ENCODE data around the gene TRIP12.
"Not testable (repeated sequence)": the region's sequence is repeated elsewhere in the genome, so short reads cannot be mapped to it uniquely, and the experiment has no call there.

The TRIP12 gene

GRCh38 chr2:229757462-229757861, 164.3 kb downstream of the TRIP12 start:
- DNase-seq, result not testable (repeated sequence)

DNA sequence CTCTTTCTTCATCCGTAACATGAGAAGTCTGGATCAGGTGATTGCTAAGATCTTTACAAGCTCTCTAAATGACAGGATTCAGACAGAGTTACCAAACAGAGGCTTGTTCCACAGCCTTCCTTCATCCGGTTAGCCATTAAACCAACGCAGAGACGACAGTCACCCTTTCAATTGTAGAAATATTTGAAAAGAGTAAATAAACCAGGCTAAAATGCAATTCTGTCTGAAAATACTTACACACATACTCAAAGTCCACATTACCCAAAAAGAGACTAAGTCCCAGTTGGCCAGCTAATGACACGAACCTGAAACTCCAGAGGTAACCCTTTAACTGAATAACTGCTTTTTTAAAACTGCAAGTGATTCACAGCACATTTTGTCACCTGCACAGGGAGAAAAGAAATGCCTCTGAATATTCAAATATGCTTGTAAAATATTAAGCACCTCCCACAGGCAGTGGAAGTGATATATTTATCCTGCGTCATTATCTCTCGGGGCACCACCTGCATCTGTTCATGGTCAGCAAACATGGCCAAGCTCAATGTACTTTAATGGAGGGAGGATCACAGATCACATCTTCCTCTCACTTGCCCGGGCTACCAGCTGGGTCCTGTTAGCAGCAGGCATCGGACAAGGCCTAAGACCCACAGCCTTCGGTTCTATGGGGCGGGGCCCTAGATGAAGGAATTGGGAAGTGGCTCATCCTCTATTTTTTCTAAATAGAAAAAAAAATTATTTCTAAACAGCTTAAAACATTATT, 168.7 kb downstream of the TRIP12 start:
- no peak for DNase-seq

DNA sequence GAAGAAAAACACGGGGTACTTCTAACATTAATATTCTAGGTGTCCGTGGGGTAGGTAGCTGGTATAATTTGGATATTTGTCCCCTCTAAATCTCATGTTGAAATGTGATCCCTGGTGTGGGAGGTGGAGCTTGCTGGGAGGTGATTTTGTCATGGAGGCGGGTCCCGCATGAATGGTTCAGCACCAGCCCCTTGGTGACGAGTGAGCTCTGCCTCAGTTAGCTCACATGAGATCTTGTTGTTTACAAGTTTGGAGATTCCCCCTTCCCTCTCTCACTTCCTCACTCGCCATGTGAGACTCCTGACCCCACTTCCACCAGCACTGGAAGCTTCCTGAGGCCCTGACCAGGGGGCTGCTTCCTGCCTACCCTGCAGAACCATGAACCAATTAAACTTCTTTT, 172.0 kb downstream of the TRIP12 start:
- DNase-seq, result no peak

DNA sequence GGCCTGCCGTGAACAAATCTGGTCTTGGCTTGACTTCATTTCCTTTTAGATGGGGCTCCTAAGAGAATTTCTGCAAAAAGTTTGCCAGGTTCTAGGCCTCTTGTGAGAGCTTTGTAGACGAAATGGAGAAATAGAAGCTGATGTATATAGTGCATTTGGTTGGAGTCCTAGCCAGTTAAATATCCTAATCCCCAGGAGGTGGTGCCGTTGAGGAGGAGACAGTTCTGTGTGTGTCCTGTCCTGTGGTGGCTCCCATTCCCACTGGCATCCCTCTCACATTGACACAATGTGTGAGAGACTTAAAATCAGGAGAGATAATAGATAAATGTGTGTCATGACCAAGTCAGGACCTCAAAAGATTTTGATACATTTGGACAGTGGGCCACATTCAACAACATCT, 172.9 kb downstream of the TRIP12 start:
- no peak for DNase-seq

GRCh38 chr2:229742691-229743090, 179.1 kb downstream of the TRIP12 start:
- not testable (repeated sequence) for DNase-seq

DNA sequence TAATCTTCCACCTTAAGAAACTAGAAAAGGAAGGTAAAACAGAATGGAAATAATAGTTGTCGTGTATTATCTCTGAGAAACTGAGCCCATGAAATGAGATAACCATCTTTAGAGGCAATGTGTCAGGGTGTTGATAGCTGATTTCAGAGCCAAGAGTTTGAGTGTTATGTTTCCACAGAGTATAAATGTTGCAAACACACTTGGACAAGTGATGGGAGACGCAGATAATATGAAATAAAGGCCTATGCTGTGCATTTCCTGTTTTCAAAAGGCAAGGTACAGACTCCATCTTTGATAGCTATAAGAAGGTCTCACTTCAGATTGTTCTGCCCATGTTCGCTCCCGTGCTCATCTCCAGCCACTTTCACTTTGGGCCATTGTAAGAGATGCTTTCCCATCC, 181.5 kb downstream of the TRIP12 start:
- DNase-seq, result no peak

DNA sequence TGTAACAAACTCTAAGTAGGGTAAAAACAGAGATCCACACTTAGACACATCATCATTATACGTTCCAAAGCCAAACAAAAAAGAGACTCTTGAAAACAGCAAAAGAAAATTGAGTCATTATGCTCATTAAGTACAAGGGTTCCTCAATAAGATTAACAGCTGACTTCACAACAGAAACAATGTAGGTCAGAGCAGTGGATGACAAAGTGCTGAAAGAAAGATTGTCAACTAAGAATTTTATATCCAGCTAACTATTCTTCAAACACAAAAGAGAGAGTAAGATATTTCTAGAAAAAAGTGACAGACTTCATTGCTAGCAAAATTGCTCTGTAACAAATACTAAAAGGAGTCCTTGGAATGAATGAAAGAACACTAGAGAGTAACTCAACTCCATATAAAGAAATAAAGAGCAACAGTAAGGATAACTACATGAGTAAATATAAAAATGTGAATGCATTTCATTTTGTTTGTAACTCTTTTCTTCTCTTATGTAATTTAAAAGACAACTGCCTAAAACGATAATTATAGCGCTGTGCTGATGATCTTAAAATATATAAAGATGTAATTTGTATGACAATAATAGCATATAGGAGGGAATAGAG, 183.7 kb downstream of the TRIP12 start:
- no peak for DNase-seq

DNA sequence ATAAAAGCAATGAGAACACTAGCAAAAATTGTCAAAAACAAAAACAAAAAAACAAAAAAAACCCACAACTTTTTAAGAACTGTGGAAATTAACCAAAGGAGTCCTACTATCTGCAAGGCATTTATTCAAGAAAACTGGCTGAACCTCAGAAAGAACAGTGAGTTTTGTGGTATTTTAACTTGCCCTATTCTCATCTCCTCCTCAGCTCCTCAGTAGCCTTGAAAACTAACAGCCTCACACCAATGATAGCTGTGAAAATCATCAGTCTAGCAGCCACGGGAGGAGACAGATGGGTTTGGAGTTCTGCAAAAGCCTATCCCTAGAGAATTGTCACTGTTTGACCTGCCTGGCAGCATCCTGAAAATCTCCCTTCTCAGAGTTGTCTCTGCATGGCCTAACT, 187.4 kb downstream of the TRIP12 start:
- no peak for DNase-seq

DNA sequence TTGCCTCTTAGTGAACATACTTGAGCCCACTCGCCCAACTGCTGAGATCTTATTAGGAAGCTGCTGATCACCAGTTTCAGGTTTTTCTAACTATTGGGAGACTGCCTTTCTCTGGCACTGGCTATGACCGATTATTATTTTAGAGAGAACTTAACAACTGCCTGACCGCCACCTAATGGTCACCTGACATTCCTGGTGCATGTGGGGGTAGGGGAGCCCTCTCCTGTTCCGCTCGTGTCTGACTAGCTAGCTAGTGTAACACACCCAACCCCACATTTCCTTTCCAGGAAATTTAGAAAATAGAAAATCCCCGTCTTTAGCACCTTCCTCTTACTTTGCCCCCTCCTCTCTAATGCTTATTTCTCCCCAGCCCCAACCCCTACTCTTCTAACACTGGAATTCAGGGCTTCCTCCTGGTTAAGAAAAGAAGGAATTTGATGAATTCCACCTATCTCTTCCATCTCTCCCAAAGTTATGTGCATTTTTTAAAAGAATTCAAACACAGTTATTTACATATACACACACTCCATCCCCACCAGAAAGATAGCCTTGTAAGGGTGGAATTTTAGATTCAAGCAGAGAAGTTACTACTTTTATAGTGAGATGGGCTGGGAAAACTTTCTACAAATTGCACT, 188.1 kb downstream of the TRIP12 start:
- no peak for DNase-seq

- DNase-seq, result no peak
Observed at GRCh38 chr2:229732897-229733296, 188.9 kb downstream of the TRIP12 start.

DNA sequence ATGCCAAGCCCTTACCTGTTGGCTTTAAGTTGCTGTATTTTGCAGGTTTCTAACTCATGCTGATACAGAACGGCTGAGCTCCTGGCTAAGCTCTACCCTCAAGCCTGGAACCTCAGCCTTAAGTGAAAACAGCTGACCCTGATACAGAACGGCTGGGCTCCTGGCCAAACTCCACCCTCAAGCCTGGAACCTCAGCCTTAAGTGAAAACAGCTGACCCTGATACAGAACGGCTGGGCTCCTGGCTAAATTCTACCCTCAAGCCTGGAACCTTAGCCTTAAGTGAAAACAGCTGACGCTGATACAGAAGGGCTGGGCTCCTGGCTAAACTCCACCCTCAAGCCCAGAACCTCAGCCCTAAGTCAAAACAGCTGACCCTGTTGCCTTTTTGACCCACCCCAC, 189.9 kb downstream of the TRIP12 start:
- DNase-seq, result no peak

DNA sequence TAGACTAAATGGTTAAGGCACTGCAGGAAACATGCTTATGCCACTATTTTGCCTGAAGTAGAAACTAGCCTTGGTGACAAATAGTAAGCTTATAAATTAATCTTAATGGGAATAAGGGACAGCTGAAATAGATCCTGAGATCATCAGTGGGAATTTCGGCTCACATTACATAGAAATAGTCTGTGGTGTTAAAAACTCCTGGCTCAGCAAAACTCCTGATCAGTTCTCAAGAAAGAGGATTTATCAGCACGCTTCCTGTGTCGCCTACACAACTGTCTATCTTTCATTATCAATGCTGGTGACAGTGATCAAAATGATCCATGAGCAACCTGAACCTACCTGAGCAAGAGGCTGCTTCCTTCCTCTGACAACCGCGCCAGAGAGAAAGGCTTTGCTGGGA, 190.4 kb downstream of the TRIP12 start:
- DNase-seq, result no peak

GRCh38 chr2:229728370-229728769, 193.4 kb downstream of the TRIP12 start:
- no peak for DNase-seq

DNA sequence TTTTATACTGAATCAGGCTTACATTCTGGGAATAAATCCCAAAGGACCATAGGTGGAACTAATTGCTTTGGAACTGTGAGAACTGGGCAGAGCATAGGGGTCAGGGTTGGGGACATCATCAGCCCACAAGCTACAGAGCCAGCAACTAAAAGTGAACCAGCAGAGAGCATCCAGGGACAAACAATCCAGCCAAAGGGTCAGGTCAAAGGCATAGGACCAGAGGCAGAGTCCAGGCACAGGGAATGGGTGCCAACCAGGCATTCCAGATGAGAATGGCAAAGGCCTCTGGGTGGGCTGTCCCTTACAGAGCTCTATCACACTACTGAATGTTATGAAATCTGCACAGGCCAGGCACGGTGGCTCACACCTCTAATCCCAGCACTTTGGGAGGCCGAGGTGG, 195.2 kb downstream of the TRIP12 start:
- no peak for DNase-seq

DNA sequence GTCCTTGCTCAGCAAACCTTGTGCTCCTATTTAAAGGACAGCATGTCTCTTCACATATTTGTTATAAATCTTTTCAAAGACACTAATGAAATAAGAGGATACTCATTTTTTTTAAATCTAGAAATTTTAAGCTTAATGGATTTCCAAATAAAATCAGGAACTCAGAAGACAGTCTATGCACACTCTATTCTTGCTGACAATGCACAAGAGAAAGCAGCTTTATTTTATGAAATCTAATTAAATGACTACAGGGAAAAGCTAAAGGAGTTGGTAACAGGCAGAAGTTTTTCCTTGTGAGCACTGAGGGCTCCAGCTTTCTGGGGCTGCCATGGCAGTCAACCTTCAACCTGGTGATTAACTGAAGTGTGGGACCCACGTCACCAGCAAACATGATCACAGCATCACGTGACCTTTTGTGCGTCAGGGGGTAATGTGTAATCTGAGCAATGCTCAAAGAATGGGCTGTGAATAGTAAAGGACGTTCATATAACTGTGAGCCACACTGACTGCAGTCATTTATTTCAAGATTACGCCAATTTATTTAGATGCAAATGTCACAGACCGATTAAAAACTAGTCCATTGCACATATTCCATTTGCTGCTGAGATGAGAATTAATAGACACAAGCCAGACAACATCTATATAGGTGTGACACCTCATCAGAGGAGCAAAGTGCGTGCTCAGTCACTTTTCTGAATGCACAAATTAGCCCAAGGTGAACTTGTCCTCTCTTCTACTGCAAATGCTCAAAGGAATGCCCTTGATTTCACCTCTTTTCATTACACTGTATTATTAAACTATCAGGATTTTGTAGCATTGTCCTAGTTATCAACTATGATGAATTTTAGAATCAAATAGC, 195.9 kb downstream of the TRIP12 start:
- no peak for DNase-seq

DNA sequence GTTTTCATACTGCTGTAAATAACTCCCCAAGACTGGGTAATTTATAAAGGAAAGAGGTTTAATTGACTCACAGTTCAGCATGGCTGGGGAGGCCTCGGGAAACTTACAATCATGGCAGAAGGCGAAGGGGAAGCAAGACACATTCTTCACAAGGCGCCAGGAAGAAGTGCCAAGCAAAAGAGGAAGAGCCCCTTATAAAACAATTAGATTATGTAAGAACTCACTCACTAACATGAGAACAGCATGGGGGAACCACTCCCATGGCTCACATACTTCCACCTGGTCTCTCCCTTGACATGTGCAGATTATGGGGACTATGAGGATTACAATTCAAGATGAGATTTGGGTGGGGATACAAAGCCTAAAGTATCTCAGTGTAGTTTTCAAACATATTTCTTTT, 198.6 kb downstream of the TRIP12 start:
- not testable (repeated sequence) for DNase-seq

DNA sequence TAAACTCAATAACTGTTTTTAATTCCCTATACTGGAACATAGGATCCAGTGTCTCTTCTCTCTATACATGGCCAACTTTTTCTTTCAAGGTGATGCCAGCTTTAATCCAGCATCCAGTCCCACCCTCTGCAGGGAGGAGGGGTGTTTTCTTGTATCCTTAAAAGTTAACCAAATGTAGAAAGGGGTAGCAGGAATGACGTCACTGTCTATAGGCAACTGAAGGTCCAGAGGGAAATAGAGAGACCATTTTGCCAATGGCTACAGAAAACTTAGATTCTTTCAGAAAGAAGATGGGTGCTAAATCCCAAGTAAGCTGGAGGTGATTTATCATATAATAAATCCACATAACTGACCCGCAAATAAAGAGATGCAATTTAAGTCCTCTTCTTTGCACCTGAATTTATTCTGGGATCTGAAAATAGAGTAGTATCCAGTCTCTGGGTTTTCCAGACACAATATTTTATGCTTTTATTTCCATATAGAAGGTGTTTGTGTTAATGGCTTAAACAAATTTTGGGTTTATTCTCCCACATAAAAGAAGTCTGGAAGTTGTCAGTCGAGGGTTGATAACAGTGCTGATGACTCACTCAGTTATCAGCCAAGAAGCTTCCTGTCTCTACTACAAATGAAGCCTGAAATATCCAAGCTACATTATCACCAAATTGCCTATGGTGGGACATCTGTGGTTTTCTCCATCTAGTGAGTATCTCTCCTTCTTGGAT, 201.7 kb downstream of the TRIP12 start:
- no peak for DNase-seq

DNA sequence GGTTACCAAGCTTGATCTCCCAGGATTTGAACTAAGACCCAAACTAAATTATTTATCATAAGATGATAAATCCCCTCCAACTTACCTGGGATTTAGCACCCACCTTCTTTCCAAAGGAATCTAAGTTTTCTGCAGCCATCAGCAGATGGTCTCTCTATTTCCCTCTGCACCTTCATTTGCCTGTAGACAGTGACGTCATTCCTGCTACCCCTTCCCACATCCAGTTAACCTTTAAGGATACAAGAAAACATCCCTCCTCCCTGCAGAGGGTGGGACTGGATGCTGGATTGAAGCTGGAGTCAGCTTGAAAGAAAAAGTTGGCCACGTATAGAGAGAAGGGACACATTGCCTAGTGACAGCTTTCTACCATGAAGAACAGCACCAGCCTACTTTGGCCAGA, 203.8 kb downstream of the TRIP12 start:
- no peak for DNase-seq

DNA sequence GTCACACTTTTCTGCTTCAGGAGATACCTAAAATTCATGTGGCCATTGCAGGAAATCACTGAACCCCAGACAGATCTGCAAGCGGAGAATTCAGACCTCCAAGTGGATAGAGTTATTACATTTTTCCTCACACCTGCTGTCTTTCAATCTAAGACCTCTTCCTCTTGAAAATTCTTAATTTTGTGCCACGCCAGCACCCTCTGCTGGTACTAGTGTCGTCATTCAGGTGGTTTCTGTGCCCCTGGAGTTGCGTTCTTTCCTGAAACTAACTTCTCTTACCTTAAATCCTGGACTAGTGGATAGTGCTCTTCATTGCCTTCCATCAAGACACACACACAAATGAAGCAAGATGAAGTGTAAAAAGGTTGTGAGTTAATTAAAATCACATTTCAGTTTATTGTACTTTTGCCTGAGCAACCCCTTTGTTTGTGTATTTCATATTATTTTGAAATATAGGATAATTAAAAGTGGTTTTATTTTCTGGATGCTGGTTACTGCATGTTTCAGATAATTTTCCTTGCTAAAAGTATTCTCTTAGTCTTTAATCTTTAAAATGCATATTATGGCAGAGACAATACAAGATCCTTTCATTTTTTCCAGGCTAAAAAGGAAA, 205.8 kb downstream of the TRIP12 start:
- peak; percentile 24 to 49 for DNase-seq

GRCh38 chr2:229714736-229715541, 206.9 kb downstream of the TRIP12 start:
- peak; percentile 49 to 64 for DNase-seq

GRCh38 chr2:229714080-229714735, 207.6 kb downstream of the TRIP12 start, which contains the start of gene DNER:
Gene DNER, minus strand, starts transcription at chr2:229714555. Its CDS starts 132 bp downstream, at chr2:229714423.
- peak; percentile 68 to 83 for DNase-seq
